Activated CD4-positive, CD25-positive, alpha-beta regulatory T cell (primary cell): Measurements from ENCODE around the gene MAP1LC3B2.

Experiments used
- DNase-seq, 4 experiments: peaks; one replicate each; lab custom pipeline; 2025; lab: John Stamatoyannopoulos, UW

MAP1LC3B2 gene

DNA sequence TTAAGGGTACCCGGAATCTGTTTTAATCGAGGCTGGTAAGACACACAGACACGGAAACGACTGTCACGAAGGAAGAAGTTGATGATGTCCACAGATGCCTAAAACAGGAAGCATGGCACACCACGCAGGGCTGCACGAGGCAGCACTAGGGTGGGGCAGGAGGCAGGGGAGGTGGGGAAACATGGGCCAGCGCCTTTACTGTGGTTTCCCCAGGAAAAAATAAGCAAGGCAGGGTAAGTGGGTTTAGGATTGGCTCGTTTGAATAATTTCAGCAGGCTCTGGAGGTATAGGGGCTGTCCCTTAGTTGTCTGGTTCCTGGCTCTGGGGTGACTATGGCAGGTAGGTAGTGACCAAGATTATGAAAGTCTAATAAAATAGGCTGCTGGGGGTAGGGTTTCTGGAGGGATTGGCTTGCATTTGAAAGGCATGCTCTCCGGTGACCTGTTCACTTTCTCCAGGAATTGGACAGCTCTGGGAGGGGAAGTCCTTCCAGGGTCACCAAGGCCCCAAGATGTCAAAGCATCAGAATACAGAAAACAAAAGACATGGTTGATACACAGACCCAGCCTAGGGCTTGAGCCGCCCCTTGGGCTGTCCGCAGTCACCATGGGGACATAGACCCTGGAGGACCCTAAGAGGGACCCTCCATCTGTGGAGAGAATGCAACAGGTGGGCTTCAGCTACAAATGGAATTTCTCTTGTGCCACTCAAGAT lies 35.3 kb downstream of the MAP1LC3B2 start:
- no peak for DNase-seq

DNA sequence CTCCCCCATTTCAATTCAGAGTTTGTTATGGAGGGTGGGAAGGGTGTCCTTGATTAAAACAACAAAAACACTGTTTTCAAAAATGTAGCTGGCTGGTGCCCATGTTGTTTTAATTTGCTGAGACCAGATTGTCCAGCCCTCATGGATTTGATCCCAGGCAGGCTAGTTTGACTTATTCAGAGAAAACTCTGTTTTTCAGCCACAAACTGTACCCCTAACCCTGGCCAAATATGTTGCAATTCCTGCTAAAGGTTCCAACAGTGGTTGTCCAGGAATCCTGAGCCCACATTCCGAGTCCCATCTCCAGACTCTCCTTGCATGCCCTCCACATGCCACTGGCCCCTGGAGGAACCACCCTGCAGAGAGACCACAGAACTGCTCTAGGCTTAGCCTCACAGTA lies 36.0 kb downstream of the MAP1LC3B2 start:
- no peak for DNase-seq

DNA sequence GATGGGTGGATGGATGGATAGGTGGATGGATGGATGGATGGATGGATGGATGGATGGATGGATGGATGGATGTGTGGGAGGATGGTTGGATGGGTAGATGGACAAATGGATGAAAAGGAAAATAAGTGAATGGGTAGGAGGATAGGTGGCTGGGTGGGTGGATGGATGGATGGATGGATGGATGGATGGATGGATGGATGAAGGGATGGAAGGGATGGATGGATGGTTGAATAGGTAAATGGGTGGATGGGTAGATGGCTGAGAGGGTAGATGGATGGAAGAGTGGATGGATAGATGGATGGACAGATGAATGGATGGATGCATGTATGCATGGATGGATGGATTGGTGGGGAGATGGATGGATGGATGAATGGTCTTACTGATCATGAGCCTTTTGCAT lies 36.5 kb downstream of the MAP1LC3B2 start:
- no peak for DNase-seq

DNA sequence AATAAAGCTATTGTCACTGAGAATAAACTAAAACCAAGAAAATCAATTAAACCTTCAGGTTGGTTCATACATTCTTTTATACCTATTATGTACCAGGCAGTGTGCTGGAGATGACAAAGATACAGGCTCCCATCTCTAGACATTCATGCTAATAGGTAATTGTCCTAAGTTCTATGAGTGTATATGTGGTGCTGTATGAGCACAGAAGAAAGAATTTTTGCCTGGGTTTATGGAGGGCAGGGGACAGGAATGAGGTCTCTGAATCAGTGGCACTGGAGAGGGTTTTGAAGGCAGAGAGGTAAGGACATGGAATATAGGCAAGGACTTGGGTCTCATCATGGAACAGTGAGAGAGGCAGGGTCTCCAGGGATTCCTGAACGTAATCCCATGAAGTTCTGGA lies 38.7 kb downstream of the MAP1LC3B2 start:
- no peak for DNase-seq

DNA sequence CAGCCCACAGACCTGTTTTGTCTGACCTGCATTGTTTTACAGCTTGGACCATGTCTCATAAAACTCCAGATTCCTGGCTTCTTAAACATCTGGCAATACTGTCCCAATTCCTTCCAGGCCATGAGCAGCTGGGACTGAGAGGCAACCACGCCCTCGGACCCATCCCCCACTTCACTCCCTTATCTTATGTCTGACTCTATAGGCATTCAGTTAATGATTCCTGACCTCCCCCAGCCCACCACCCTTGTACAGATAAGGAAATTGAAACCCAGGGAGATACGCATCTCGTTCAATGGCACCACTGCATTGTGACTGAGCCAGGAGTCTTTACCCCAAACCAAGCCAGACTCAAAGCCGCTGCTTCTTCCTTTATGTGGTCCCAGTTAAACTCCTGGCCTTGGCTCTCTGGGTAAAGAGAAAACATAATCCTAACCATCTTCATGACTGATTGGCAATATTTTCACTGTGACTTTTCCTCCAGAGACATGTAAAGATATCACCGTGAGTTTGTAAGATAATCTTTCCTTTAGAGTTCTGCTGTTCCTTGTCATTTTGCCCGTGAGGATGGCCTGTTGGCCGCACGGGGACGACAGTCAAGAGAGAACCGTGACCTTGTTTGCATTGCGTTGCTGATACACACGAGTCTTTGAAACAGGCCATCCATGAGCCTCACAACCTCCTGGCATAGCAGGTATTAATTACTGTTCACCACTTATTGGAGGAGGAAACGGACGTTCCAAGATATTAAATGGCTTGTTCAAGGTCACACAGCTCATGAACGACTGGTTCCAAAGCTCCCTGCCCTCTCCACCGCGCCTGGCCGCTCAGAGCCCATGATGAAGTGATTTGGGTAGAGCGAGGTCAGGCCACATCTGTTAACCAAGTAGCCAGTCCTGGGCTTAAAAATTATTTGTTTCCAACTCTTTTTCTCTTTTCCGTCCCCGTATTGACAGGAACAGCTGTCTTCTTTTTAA lies 39.4 kb downstream of the MAP1LC3B2 start:
- DNase-seq, result no peak

DNA sequence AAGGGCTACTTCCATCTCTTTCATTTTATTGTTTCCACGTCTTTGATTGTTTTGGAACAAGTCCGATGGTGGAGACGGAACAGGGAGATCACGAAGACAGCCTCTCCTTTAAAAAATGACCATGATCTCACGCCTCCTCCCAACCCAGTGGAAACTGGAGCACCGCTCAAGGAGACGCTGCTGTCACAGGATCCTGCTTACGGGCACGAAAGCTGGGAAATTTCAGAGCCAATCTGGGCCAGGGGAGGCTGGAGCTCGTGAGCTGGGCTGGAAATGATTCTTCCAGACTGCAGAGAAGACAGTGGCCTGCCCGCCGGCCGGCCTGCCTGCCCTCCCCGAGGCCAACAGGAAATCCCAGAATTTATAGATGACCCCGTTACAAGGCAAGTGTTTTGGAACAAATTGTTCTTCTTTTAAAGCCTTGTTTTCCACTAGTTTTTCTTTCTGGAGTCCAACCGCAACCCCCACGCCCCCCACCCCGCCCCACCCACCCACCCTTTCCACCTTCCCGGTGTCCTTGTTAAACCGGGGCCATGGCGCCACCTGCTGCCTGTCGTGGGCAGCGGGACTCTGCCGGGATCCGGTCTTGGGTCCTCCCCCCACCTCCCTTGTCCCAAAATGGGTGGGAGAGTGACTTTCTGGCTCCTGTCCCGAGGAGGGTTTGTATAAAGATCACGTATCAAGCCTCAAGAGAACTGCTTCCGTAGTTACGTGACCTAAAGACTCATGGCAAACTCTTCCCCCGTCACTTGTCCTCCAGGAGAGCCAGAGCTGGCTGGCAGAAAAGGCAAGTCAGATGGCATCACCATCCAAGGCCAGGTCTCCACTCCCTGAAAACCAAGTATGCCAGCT lies 40.3 kb downstream of the MAP1LC3B2 start:
- peak; percentile 9 to 21 (median 14) for DNase-seq

DNA sequence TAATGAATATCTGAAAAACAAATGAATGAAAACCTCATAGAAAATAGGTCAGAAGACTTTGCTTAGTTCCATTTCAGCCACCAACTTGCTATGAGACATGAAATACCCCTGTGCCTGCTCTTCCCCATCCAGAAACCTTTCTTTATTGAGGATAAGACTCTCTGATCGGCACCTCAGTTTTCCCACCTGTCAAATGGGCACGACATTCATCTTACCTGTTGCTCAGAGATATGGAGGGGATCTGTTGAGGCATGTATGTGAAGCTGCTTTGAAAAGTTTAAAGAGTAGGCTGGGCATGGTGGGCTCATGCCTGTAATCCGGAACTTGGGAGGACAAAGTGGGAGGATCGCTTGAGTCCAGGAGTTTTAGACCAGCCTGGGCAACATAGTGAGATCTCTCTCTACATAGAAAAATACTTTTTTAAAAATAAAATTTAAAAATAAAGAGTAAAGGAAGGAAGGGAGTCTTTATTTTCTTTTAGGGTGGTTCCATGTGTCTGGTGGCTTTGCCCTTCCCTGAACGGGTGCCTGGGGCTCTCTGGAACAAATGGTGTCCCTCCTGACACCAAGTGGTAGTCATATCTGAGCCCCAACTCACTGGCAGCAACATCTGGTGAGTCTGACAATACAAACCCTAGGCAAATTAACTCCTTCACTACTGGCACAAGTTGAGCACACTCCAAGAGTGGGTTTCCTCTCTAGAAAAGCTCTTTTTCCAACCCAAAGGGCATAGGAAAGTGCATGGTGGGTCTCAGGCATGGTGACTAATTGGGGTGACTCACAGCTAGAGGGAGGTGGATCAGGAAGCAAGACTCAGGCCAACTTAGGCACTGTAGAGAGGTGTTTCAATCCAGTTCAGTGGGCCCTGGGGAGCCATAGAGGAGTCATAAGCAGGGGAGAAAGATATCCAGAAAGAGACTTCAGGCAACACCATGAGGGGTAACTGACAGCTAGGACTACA lies 42.1 kb downstream of the MAP1LC3B2 start:
- DNase-seq, result no peak

DNA sequence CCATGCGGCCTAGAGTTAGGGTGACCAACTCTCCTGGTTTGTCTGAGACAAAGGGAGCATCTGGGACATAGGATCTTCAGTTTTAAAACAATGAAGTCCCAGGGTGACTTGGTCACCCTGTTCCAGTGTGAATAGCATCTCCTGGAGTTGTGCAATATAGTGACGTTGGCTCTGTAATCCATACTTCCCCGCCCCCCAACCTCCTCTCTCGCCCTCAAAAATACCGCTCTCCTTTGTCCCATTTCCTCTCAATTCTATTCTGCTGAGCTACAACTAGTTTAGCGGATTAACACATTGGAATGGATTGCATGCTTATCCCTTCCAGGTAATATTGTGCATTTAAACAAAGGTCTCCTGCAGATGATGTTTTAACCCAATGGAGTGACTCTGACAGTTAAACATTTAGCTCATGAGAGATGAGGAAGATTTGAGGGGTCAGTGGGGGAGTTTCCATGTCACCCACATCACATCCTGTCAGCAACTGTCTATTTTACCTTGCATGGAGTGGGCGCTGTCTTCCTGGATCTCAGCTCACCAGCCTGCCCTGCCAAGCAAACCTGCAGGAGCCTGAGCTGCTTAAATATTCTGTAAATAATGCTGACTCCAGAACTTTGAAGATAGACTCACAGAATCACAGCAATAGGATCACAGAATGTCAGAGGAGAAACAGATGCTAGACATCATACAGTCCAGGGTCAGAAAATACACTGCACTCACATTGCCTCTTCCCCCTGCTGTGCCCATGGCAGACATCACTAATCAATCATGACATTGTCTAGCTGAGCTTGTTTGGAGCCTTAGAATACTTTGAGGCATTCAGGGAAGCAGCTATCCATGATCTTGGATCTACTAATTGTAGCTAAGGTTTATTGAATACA lies 43.0 kb downstream of the MAP1LC3B2 start:
- no peak for DNase-seq

DNA sequence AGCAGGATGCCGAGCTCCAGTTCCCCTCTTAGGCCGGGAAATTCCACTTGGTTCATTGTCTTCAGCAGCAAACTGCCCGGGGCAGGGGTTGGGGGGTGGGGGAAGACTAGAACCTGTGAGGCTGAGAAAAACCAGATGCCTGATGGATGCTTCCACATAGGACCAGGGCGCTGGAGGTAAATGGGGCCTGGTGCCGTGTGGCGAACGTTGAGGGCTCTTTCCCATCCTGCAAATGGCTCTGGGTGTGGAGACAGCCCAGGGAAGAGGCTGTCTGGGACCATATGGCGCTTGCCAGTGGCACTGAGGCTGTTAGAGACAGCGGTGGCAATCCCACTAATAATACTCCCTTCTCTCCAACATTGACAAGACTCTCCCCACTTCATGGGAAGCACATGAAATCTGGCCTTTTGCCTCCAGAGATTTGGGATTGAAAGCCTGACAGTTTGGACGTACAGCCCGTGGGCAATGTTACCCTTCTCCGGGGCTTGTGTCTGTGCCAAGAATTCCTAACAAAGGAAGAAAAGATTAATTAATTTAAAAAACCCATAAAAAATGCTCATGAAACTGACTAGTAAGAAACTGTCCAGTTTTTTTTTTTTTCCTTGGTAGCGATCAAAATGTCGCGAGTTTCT lies 44.5 kb downstream of the MAP1LC3B2 start:
- DNase-seq, result no peak

DNA sequence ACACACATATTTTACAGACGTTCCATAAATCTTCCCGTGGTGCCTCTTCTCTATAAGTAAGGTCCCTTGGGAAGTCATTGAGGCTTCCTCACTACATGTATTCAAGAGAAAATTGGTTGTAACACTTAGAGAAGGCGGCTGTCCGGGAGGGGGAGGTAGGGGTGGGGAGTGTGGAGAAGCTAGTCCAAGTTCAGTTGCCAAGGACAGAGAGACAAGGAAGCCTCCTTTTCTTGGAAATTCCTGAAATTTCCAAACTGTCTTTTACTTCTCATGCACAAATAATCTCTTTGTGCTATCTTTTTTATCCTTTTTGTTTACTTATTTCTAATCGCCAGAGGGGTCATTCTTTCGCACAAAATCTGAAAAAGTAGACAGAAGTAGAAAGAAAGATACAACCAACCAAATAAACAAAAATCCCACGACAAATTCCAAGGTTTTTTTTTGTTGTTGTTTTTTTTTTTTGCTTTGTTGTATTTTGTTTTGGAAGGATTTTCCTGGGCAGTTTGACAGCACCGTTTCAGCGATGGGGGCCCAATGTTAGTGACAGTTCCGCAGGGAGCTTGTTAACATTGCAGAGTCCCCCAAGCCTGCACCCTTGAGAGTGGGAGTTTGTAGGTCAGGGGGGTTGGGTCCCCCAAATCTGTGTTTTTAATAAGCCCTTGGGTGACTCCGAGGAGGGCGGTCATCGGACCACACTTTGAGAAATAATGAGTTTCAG lies 45.2 kb downstream of the MAP1LC3B2 start:
- DNase-seq, result no peak

DNA sequence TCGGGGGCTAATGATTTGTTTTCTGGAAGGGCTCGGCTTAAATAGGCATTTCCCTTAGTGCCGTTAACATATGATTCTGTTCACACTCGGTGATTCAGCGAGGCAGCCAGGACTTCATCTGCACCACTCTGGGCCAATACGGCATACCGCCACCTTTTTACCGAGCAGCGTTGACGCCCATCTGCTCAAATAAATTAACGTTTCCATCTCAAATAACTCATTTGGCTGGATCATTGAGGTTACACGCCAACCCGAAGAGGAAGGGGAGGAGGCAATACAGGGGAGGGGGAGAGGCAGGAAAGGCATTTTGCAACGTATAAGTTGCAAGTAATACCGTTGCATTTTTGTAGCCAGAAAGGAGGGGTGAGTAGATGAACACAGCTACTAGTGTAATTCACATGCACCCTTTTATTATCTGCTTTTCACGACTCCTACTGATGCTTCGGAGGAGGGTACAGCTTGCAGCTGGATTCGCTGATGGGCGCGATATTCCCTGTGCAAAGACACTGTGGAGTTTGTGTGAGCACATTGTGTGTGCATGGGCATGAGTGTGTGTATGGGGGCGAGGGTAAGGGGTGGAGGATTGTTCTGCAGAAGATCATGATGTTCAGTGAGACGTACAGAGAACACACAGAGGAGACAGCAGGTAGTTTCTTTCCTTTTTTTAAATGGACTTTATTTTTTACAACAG lies 45.9 kb downstream of the MAP1LC3B2 start:
- no peak for DNase-seq

DNA sequence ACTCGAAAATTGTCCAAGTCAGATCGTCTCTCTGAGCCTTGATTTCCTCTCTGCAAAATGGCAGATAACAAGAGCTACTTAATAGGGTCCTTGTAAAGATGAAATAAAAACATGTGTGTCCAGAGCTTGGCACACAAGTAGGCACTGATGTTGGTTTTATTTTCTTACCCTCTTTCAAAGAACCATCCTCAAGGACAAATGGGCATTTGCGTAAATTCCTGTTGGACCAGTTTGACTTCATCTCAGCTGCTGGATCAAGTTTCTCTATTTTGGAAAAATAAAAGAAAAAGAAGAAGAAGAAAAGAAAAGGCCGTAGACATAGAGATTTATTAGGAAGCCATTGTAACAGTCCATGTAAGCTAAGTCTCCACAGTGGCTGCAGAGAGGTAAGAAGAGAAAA lies 47.2 kb downstream of the MAP1LC3B2 start:
- DNase-seq, result no peak

DNA sequence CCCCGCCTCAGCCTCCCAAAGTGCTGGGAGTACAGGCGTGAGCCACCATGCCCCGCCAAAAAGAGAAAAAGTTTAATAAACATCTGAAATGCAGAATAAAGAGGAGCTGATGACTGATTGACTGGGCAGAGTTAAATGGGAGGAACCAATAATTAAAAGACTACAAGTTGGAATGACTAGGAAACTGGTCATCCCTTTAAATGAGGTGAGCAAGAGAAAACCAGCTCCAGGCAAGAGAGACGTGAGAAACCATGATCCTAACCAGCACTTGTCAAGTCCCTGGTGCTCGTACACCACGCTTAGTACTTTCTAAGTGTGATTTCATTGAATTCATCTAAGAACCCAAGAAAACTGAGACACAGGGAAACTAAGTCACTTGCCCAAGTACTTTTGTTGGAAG lies 47.9 kb downstream of the MAP1LC3B2 start:
- no peak for DNase-seq

DNA sequence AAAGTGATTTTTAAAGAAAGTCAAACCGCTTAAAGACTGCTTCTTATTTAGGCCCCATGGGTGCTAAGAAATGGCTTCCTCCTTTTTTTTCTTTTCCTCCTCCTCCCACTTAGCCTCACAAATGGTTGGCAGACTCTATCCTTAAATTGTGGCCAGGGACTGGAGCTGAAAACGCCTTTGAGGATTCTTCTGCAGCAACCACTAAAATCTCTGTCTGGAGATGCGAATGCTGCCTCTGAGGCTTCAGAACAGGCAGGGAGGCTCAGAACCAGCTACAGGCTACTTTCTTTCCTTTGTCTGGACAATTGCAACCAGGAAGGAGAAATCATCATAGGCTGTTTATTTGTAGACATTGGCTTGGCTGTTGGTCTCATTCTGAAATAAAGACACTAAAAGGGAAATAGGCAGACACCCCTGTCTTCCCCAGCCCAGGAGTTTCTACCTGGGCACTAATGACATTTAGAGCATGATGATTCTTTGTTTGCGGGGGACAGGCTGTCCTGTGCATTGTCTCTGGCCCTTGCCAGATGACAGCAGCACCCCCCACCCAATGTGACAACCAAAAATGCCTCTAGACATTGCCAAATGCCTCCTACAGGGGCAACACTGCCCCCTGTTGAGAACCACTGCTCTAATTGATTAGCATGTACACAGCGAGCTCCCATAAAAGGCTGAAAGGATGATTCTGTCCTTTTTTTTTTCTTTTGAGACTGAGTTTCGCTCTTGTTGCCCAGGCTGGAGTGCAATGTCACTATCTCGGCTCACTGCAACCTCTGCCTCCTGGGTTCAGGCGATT lies 50.3 kb downstream of the MAP1LC3B2 start:
- no peak for DNase-seq

DNA sequence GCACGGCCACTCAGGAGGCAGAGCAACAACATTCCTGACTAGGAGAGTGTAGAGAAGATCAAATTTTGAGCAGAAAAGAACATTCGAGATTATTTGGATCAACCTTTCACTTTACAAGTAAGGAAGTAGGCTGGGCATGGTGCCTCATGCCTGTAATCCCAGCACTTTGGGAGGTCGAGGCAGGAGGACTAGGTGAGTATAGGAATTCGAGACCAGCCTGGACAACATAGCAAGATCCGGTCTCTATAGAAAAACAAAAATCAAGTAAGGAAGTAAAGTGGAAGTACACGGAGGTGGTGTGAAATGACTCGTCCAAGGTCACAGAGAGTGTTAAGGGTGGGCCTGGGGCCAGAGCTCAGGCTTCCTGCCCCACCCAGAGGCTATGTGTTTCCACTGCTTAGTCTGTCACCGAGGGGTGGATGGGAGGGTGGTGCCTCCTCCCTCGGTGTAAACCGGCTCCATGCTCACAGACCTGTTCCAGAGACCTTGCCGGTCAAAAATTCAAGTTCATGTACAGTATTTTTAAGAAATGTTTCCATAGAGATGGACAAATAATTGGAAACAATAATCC lies 51.9 kb downstream of the MAP1LC3B2 start:
- DNase-seq, result no peak

DNA sequence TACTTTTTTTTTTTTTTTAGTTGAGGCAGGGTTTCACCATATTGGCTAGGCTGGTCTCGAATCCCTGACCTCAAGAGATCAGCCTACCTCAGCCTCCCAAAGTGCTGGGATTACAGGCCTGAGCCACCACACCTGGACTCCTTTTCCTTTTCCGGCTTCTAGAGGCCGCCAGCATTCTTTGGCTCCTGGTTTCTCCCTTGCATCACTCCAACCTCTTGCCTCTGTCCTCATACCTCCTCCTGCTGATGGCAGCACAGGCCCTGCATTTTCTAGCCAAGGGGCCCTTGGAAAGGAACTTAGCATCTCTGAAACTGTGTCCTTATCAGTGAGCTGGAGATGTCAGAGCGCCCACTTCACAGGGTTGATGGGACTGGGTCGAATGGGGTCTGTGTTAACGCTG lies 53.3 kb downstream of the MAP1LC3B2 start:
- no peak for DNase-seq

DNA sequence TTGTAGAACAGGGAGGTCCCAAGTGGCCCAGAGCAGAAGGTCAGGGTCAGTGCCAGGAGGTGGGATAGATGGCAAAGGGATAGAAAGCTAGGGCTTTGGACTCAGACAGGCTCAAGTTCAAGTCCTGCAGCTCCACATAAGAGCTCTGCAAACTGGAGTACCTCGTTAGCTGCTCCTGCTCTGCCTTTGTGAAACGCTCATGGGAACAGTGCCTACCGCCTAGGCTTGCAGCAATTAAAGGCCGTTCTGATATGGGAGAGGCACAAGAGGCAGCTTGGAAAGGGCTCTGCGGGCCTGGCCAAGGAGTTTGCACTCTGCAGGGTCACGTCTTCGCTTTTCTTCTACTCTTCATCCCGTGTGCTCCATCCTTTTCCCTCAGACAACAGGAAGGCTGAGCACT lies 54.1 kb downstream of the MAP1LC3B2 start:
- no peak for DNase-seq
